HS-5 (cell line): ENCODE data around the gene BCKDHA.

ENCODE experiments used
- DNase-seq: peaks from one replicate; pipeline ENCODE4 v3.0.0-alpha.2; 2012; ENCODE audit warnings: low read depth

Gene BCKDHA

DNA sequence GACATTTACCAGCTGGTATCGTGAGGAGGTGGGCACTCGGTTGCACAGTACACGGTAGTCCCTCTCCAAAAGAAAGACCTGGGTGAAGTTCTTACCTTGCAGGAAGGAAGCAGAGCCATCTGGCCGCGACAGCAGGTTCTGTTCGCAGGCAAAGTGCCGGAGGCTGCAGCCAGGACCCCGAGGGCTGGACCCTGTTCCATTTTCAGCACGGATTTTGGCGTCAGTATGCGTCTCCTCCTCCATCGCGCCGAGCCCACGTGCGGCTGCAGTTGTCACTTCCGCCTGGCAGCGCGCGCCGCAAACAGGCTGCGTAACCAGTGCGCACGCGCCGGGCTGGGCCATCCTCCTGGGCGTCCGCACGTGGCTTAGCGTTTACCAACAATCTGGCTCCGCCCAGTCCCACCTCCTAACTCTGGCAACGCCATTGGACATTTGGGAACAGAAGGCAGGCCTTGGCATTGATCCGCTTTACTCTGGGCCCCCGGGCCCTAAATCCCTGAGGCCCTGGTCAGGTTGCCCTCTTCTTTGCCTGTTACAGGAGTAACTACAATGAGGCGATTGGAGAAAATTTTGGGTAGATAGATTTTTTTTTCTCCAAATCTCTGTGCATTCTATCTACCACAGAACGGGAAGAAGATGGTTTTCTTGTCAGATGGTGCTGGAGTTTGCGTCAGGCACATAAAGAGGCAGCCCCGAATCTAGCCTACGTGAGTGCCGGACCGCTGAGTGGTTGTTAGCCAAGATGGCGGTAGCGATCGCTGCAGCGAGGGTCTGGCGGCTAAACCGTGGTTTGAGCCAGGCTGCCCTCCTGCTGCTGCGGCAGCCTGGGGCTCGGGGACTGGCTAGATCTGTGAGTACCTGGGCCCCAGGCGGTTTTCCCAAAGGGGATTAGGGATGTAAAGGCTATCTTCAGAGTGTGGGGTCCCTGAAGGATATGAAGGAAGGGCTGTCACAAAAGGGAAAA, at the start of gene BCKDHA, which contains the start of gene EXOSC5:
TSS of gene BCKDHA (plus strand) at position 733 of the 964 bp plus-strand sequence. CDS start at position 743, 10 bp downstream.
TSS of gene EXOSC5 (minus strand) at position 274 of the 964 bp plus-strand sequence. CDS start at position 243, 31 bp downstream.
- DNase-seq: peak; percentile 98

DNA sequence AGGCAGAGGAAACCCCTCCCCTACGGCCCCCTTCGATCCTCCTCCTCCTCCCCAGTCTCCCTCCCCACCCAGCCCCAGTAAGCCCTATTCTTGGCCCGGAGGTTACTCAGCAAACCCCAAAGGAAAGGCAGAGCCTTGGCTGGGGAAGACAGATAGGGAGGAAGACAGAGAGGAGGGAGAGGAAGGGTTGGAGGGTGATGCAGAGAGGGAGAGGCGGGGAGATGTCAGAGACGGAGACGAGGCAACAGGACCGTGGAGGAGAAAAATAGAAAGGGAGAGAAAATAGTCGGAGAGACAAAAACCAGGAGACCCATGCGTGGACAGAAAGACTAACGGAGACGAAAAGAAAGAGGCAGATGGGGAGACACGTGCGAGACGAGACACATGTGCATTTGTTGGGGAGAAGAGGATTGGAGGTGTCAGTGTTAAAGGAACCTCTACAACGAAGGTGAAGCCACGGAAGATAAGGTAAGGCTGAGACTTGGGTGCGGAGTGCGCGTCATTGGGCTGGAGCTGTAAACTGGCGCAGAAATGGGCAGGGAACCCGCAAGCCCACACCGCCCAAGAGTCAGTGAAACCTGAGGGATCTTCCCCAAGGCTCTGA, 46.8 kb upstream of the BCKDHA start:
- DNase-seq: no peak

DNA sequence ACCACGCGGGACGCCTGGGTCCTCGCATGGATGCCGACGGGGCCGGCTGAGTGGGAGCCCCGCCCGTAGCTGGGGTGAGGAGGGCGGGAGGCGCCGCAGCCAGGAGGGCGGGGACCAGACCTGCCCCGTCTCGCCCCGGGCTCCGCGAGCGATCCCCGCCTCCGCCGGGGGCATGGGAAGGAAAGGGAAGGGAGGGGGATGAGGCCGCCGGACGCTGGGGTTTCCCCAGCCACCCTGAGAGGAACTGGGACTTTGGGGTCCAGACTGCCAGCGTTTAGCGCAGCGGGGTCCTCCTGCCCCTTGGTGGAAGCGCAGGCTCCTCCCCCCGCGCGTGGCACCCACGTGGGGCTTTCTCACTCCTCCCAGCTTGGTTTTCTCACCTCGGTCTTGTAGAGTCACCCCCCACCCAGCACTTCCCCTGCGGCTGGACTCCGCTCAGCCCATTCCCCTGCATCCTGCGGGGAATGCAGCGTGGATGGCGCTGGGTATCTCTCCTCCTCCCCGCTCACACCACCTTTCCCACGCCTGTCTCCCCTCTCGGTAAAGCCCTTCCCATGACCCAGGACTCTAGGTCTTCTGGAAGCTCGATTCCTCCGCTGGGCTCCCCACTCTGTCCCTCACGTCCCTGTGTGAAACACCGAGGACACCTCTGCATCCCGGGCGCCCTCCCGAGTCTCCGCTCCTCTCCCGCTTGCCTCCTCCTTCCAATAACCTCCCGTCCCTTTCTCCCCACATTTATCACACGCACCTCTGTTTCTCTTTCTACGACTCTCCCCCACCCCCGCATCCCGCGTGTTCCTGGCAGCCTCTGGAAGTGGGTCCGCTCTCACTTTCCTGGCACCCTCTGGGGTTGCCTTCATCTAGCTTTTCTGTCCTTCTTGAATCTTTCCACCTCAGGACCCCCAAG, 46.0 kb upstream of the BCKDHA start:
- no peak for DNase-seq

DNA sequence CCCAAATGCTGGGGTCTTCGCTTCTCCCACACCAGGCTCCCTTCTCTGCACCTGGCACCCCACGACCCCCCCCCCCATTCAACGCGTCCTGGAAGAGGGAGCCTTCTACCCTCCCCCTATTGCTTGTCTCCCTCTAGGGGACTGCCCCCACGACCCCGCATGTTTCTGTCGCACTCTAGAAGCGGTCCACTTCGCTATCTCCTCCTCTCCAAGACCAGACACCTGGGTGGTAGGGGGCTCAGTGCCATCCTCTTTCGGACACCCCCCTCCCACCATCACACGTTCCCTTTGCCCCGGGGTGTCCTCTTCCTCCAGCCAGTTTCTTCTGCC, 45.4 kb upstream of the BCKDHA start:
- DNase-seq: no peak

DNA sequence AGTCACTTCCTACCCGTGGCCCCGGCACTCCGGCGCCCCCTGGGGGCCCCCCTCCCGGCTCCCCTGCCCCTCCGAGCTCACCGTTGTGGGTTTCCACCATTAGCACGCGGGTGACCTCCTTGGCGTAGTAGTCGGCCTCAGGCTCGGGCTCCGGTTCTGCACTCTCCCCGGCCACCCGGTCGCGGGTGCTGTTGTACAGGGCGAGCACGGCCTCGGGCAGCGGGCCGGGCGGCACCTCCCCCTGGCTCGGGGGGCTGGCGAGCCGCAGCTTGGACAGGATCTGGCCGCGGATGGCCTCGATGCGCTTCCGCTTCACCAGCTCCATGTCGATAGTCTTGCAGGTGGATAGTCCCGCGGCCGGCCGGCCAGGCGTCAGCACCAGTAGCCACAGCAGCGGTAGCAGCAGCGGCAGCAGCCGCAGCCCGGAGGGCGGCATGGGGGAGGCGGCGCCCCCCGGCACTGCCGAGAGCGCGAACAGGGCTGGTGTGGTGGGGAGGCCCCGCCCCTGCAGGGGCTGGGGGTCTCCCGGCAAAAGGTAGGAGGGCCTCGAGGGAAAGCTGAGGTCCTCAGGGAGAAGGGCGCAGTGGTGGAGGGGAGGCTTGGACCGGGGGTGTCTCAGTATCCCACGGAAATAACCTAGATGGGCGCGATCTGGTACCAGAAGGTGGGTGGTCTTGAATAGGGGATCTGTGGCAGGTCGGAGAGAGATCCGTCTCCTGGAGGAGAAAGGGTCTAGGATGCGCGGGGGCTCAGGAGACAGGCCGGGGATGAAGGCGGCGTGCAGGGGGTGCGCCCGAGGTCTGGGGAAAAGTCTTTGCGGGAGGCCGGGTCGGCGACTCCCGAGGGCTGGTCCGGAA, 44.8 kb upstream of the BCKDHA start:
- no peak for DNase-seq

DNA sequence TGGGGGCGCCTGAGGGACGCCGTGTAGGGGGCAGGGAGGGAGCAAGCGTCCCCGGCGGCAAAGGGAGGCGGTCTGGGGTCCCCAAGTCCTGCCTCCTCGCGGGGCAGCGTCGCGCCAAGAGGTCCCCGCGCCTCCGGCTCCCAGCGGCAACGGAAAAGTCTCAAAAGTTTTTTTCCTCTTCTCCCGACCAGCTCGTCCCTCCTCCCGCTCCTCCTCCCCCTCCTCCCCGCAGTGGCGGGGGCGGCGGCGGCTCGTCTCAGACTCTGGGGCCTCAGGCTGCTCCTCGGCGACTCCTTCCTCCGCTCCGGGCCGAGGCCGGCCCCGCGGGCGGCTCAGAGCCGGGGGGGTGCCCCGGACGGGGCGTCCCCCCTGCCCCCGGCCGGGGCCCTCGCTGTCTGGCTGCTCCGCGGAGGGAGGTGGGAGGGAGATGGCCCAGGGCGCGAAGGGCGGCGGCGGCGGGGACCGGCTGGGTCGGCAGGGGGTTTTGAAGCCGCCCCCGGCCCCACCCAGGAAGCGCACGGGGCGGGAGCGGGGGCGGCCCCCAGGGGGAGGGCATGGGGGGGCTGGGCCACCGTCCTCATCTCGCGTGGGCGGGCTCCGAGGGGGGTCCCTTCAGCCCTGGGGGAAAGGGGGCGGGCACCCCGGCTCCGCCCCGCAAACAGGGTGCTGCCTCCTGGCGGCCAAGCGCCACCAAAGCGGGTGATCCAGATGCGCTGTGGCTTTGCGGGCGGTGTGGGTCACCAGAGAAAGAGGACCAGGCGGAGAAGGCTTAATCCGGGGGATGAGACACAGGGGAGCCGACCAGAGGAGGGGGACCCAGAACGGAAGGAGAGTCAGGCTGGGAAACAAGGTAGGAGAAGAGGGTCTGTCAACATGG, 43.9 kb upstream of the BCKDHA start, which contains the start of gene TGFB1:
TSS of gene TGFB1 (minus strand) at position 457 of the 877 bp plus-strand sequence. CDS start 878 bp downstream, outside the sequence.
- DNase-seq: no peak

DNA sequence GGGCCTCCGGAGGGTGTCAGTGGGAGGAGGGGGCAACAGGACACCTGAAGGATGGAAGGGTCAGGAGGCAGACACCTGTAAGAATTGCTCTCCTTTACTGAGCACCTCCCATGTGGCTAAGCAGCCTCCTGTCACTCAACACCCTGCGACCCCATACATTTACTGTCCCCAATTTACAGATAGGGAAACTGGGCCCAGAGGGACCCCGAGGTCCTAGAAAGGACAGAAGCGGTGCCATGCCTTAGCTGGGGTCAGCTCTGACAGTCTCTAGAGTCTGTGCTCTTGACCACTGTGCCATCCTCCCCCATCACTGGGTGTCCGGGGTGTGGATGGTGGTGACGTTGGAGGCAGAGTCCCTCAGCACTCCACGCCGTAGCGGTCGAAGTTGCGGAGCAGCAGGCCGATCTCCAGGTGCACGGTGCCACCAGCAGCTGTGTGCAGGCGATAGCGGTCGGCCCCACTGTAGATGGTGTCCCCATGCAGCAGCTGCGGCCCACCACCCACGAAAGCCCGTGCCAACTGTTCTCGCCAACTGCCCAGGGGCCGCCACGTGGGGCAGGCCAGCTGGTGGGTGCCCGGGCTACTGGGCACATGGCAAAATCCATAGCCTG, 43.2 kb upstream of the BCKDHA start:
- DNase-seq: no peak

DNA sequence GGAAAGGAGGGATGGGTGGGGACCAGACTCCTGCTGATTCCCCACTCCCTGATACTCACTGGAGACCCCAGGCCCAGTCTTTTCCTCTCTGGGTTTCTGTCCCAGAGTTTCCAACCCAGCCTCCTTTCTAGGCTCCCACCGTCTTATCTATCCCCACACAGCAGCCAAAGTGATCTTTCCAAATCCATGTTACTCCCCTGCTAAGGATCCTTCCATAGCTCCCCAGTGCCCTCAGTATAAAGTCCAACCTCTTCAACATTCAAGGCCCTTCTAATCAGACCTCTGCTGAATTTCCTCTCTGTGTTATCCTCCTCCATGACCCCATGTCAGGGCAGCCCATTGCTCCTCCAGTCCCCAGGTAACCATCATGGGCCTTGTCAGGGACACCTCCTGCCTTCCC, 42.6 kb upstream of the BCKDHA start:
- no peak for DNase-seq

DNA sequence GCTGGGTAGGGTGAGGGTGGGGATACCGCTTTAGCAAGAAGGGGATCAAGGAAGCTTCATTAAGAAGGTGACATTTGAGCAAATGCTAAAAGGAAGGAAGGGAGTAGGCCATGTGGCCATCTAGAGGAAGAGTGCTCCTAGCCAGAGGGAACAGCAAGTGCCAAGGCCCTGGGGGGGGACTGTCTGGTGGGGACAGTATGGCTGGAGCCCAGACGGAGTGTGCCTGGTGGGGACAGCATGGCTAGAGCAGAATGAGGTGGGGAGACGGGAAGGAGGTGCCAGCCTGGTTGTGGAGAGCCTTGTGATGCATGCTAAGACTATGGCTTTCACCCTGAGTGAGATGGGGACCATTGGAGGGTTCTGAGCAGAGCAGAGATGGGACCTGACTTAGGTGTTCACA, 41.8 kb upstream of the BCKDHA start:
- DNase-seq: no peak

DNA sequence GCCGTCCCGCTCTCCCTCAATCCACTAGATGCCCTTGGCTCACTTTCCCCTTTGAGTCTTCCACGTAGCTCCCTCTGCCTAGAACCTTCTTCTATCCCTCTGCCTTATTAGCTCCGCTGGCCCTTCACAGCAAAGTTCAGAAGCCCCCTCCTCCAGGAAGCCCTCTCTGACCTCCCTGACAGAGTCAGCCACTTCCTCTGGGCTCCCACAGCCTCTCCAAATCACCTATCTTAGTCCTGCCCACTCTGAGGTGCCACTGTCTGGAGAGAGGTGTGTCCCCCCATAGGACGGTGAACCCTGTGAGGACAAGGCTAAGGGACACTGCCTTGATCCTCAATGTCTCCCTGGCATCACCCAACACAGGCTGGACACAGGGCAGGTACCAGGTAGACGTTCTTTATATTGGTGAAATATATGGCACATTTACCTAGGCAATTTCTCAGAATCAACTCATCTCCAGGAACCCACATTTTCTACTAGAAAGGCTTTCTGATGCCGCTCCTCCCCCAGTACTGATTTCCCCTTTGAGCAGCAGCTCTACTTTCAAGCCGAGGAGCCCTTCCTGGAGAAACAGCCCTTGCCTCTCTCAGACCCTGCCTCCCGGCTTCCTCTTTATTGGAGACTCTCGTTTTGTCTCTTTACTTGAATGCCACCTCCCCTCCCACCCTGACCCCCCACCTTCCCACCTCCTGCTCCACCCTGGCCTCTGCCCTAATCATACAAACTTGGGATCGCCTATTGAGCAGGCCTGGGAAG, 40.5 kb upstream of the BCKDHA start:
- no peak for DNase-seq

DNA sequence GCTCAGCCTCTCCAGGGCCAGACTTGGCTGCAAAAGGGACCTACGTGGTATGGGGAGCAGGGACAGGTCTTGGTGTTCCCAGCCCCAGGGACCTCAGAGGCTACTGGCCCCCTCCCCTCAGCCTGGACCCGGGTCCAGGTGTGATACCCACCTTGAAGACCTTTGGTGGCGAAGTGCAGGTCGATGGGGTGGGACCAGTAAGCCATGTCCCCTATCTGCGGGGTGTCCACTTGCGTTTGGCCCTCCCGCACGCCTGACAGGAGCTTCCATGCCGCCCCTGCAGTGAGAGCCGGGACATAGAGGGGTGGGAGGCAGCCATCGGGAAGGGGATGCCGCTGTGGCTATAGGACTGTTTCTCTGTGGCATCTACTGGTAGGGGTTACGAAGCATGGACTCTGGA, 39.9 kb upstream of the BCKDHA start:
- DNase-seq: no peak

DNA sequence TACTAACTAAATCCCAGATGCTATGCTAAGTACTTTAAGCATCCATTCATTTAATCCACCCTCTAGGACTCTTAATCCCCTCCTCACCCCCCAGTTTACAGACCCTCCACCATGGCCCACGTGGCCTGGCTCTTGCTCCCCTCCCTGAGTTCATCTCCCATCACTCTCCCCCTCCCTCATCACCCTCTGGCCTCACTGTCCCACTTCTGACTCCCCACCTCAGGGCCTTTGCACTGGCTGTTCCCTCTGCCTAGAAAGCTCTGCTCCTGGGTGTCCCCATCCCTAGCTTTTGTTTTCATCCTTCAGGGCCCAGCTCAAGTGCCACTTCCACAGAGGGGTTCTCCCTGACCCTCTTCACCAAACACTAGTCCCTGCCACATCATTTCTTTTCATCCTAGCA, 37.9 kb upstream of the BCKDHA start:
- no peak for DNase-seq

DNA sequence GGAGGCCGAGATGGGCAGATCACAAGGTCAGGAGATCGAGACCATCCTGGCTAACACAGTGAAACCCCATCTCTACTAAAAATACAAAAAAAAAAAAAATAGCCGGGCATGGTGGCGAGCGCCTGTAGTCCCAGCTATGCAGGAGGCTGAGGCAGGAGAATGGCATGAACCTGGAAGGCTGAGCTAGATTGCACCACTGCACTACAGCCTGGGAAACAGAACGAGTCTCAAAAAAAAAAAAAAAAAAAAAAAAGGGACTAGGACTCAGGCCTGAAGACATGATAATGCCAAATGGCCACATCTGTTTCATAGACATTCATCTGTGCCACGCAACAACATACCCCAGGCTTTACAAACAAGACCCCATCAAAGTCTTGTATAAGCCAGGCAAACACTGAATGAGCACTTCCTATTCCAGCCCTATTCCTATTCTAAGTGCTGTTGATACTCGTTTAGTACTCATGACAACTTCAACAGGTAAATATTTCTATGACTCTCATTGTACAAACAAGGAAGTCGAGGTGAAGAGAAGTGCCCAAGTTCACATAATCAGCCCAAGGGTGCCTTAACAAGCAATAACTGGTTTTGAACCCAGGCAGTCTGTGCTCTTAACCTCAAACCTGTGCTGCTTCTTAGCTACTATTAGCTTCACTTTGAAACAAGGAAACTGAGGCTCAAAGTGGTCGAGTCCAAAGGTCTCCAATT, 35.3 kb upstream of the BCKDHA start:
- no peak for DNase-seq

DNA sequence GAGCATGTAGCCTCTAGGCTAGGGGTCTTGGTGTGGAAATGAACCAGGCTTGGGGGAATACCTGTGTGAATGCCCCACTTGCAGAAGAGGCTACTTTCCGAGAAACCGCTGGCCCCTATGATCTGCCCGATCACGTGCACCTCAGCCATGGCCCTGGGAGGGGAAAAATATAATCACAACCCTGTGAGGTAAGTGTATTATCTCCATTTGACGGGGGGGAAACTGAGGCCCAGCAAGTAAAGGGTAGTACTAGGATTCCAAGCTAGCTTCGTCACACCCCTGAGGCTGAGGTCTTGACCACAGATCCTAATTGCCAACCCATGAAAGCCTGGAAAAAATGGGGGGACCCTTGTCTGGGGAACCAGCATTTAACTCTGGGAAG, 34.3 kb upstream of the BCKDHA start:
- DNase-seq: no peak

DNA sequence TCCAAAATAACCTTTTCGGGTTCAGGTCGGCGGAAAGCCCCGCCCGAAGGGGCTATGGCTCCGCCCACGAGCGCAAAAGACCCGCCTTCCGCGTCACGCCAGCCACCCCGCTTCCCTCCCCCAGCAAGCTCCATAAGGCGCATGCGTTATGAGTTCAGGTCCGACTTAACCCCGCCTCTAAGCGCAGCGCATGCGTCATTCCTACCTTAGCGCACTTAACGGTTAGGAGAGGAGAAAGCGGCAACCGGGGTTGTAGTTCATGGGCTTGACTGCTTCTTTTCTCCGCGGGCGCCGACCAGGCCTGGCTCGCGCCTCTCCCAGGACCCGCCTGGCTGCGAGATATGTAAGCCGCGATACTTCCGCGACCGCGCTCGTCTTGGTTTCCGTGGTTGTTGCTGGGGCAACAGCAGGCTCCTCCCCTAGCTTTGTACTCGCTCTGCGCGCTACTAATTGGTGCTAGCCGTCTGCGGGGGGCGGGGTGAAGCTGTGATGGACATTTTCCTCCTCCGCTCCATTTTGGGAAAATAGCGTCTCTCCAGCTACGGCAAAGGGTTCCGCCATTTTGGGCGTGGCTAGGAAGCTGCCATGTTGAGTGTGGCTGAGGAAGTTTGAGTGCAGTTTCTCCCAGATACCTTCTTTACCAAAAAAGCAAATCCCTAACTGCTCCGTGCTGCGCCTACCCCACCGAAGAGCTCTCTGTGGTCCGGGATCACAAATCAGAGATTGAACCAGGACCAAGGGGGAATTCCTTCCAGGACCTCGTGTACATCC, 33.7 kb upstream of the BCKDHA start, which contains the start of gene B9D2:
TSS of gene B9D2 (minus strand) at position 397 of the 771 bp plus-strand sequence. CDS start 630 bp downstream, outside the sequence.
- DNase-seq: peak; percentile 93

DNA sequence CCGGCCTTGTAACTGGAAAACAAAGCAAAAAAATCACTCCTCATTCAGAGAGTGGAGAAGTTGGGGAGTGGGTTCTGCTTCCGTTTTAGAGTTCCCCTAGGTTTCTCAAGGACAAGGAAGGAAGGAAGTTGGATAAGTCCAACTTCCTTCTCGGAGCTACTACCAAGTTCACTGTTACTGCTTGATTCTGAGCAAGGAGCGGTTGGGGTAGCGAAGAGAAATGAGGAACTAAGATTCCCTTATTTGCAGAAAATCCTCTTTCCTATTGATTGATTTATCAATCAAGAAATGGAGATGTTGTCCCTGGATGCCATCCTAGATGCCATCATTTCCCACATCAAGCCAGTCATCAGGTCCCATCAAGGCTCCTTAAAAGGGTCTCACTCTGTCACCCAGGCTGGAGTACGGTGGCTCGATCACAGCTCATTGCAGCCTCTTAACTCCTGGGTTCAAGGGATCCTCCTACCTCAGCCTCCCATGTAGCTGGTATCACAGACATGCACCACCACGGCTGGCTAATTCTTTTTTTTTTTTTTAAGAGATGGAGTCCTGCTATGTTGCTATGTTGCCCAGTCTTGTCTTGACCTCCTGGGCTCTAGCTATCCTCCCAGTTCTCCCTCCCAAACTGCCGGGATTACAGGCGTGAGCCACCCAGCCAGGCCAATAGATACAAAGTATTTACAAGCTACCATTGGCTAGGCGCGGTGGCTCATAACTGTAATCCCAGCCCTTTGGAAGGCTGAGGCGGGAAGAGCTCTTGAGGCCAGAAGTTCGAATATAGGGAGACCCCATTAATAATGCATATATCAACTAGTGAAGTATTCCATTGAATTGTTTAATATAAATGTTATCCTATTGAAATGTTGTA, 32.9 kb upstream of the BCKDHA start:
- DNase-seq: no peak
